GM23338 (cell line): ENCODE data around the gene HIVEP2. TPM values are rescaled to one million over a fixed set of nuclear protein-coding genes. Genes with fewer than 3 reads are reported as not detected.
"Not testable (repeated sequence)": the region's sequence is repeated elsewhere in the genome, so short reads cannot be mapped to it uniquely, and the experiment has no call there.

Experiments used
- ATAC-seq: fragments of 200-7000 bp; cut with Tn5 transposase; 3 replicates; pipeline ENCODE4 v1.9.1; 2020
- DNase-seq: peaks from one replicate; pipeline ENCODE4 v3.0.0-alpha.2; 2015; ENCODE audit warnings: low spot score
- H2AFZ ChIP-seq: fragments of 200-600 bp; sonication (generic); 2 replicates; pipeline ENCODE4 v1.8.0; 2016; ENCODE audit warnings: antibody characterized with exemption, mild to moderate bottlenecking, moderate library complexity
- H3F3A ChIP-seq: fragments of 200-600 bp; sonication (generic); replicated peaks from 2 replicates; pipeline ENCODE4 v1.8.0; 2017; ENCODE audit warnings: antibody characterized with exemption, mixed run types, low read depth
- H3K27ac ChIP-seq: fragments of 200-600 bp; sonication (generic); 2 replicates; pipeline ENCODE4 v1.6.1; 2016; ENCODE audit warnings: low read depth
- H3K27me3 ChIP-seq: fragments of 200-600 bp; sonication (generic); 2 replicates; pipeline ENCODE4 v1.8.0; 2016; ENCODE audit warnings: mild to moderate bottlenecking, mixed run types, moderate library complexity; ENCODE audit not compliant: insufficient read depth
- H3K36me3 ChIP-seq: fragments of 200-600 bp; sonication (generic); 2 replicates; pipeline ENCODE4 v1.8.0; 2016; ENCODE audit warnings: mild to moderate bottlenecking; ENCODE audit not compliant: insufficient read depth
- H3K4me1 ChIP-seq: fragments of 200-600 bp; sonication (generic); 2 replicates; pipeline ENCODE4 v1.8.0; 2016; ENCODE audit warnings: mild to moderate bottlenecking, moderate library complexity; ENCODE audit not compliant: insufficient read depth
- H3K4me2 ChIP-seq: fragments of 200-600 bp; sonication (generic); 2 replicates; pipeline ENCODE4 v1.7.1; 2017; ENCODE audit warnings: mixed run types
- H3K4me3 ChIP-seq: fragments of 200-600 bp; sonication (generic); 2 replicates; pipeline ENCODE4 v1.6.1; 2016; ENCODE audit warnings: mixed run types
- H3K79me2 ChIP-seq: fragments of 200-600 bp; sonication (generic); replicated peaks from 2 replicates; pipeline ENCODE4 v1.8.0; 2017; ENCODE audit warnings: mild to moderate bottlenecking; ENCODE audit not compliant: insufficient read depth
- H3K9me2 ChIP-seq: fragments of 200-600 bp; sonication (generic); 2 replicates; pipeline ENCODE4 v1.8.0; 2017; ENCODE audit not compliant: insufficient read depth
- H4K20me1 ChIP-seq: fragments of 200-600 bp; sonication (generic); replicated peaks from 2 replicates; pipeline ENCODE4 v1.8.0; 2017; ENCODE audit warnings: mild to moderate bottlenecking; ENCODE audit not compliant: insufficient read depth
- H3K27ac Mint-ChIP-seq: 2 replicates; pipeline ENCODE4 v1.8.0; 2020; ENCODE audit warnings: inconsistent platforms, mild to moderate bottlenecking, moderate library complexity, mixed read lengths
- H3K27me3 Mint-ChIP-seq: 3 replicates; pipeline ENCODE4 v1.8.0; 2022; ENCODE audit warnings: low read depth, mild to moderate bottlenecking, moderate library complexity, mixed read lengths, inconsistent platforms; ENCODE audit not compliant: insufficient read depth, poor library complexity
- H3K36me3 Mint-ChIP-seq: 3 replicates; pipeline ENCODE4 v1.8.0; 2021; ENCODE audit warnings: low read depth, mild to moderate bottlenecking, inconsistent platforms, moderate library complexity, mixed read lengths
- H3K4me1 Mint-ChIP-seq: 3 replicates; pipeline ENCODE4 v1.8.0; 2020; ENCODE audit warnings: mild to moderate bottlenecking, inconsistent platforms, mixed read lengths
- H3K4me3 Mint-ChIP-seq: 3 replicates; pipeline ENCODE4 v1.8.0; 2021; ENCODE audit warnings: moderate library complexity, mild to moderate bottlenecking, inconsistent platforms, mixed read lengths
- H3K9me3 Mint-ChIP-seq: 3 replicates; pipeline ENCODE4 v1.8.0; 2020; ENCODE audit warnings: moderate library complexity, mild to moderate bottlenecking, inconsistent platforms, mixed read lengths
- EZH2phosphoT487 ChIP-seq: fragments of 200-600 bp; sonication (generic); IDR thresholded peaks from one replicate; pipeline ENCODE4 v1.8.1; 2018; ENCODE audit warnings: antibody characterized with exemption; ENCODE audit not compliant: unreplicated experiment
- JUNB ChIP-seq: IDR thresholded peaks from one replicate; pipeline ENCODE4 v1.6.1; 2016; ENCODE audit warnings: antibody characterized with exemption; ENCODE audit not compliant: unreplicated experiment
- NANOG ChIP-seq: IDR thresholded peaks from 2 replicates; pipeline ENCODE4 v1.6.1; 2016; ENCODE audit warnings: antibody characterized with exemption, borderline replicate concordance
- STAT1 ChIP-seq: IDR thresholded peaks from one replicate; pipeline ENCODE4 v1.6.1; 2016; ENCODE audit warnings: antibody characterized with exemption; ENCODE audit not compliant: unreplicated experiment
- ZNF114 ChIP-seq: fragments of 250-450 bp; sonication (Bioruptor Pico); IDR thresholded peaks from 2 replicates; pipeline ENCODE4 v1.5.0; 2020; ENCODE audit warnings: mild to moderate bottlenecking, moderate library complexity
- polyA plus RNA-seq: library from polyadenylated mRNA; unstranded; fragments of >200 nt; fragmentation: Nextera tagmentation; extraction: Ambion mirVana; gene quantifications from 2 replicates; pipeline ENCODE4 v1.2.1, GENCODE V29; 2016
- total RNA-seq: library from RNA; depleted of rRNA; stranded (reverse); fragments of >200 nt; shearing (Covaris generic); gene quantifications from 2 replicates; pipeline ENCODE4 v1.2.3, GENCODE V29; 2014
- TF ChIP-seq, protein P1 (sequence below), 2 experiments: fragments of 200-600 bp in 1 of 2; sonication (generic) in 1 of 2; conservative IDR thresholded peaks; 2 replicates each; pipeline versions ENCODE4 v1.5.1 to v1.6.1; 2016 to 2017; ENCODE audit warnings: antibody characterized with exemption in 2 of 2, low read depth in 2 of 2, mild to moderate bottlenecking in 2 of 2, moderate library complexity in 1 of 2
- TF ChIP-seq, protein P2 (sequence below): fragments of 250-450 bp; sonication (Bioruptor Pico); IDR thresholded peaks from 2 replicates; pipeline ENCODE4 v1.5.0; 2020; ENCODE audit warnings: mild to moderate bottlenecking, moderate library complexity

The HIVEP2 gene
- total and polyA plus RNA-seq, 2 experiments from 2014 or later: 1.5 to 7.4 TPM

GRCh38 chr6:142975365-142975764, 30.4 kb upstream of the HIVEP2 start:
- Mint-ChIP-seq H3K27ac (no peak overlapping the region), H3K4me1 (peaks cover 13% of the 10 kb centered on the region), H3K36me3 (no peaks in the 10 kb centered on the region)

GRCh38 chr6:142970941-142971340, 26.0 kb upstream of the HIVEP2 start:
- H3K4me2 ChIP-seq, H3K27ac ChIP-seq, H3K27me3 ChIP-seq, H3K9me2 ChIP-seq, H3K36me3 ChIP-seq, H3K27ac Mint-ChIP-seq, H3K4me1 Mint-ChIP-seq, H3K27me3 Mint-ChIP-seq, H3K4me3 Mint-ChIP-seq, H3K4me3 ChIP-seq, H3K4me1 ChIP-seq, ATAC-seq, H3K36me3 Mint-ChIP-seq, H4K20me1 ChIP-seq, H3K9me3 Mint-ChIP-seq, H3K79me2 ChIP-seq, H2AFZ ChIP-seq, DNase-seq, H3F3A ChIP-seq: not testable (repeated sequence)

More at GRCh38 chr6:142975365-142975764, 30.4 kb upstream of the HIVEP2 start:
- Histone ChIP-seq H3F3A (no peaks in the 10 kb centered on the region), H3K79me2 (no peaks in the 10 kb centered on the region), H3K4me1 (no peaks in the 10 kb centered on the region), H2AFZ (peak overlapping the region; percentile 56; the same call in 1 of the 2 replicates), H4K20me1 (no peaks in the 10 kb centered on the region), H3K4me2 (no peak overlapping the region), H3K27me3 (no peaks in the 10 kb centered on the region), H3K4me3 (no peak overlapping the region), H3K27ac (no peak overlapping the region), H3K36me3 (no peaks in the 10 kb centered on the region), H3K9me2 (no peaks in the 10 kb centered on the region)
- TF ChIP-seq, protein P1, sequence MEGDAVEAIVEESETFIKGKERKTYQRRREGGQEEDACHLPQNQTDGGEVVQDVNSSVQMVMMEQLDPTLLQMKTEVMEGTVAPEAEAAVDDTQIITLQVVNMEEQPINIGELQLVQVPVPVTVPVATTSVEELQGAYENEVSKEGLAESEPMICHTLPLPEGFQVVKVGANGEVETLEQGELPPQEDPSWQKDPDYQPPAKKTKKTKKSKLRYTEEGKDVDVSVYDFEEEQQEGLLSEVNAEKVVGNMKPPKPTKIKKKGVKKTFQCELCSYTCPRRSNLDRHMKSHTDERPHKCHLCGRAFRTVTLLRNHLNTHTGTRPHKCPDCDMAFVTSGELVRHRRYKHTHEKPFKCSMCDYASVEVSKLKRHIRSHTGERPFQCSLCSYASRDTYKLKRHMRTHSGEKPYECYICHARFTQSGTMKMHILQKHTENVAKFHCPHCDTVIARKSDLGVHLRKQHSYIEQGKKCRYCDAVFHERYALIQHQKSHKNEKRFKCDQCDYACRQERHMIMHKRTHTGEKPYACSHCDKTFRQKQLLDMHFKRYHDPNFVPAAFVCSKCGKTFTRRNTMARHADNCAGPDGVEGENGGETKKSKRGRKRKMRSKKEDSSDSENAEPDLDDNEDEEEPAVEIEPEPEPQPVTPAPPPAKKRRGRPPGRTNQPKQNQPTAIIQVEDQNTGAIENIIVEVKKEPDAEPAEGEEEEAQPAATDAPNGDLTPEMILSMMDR (conservative IDR thresholded peaks at IDR 0.05; ENCODE audit: low read depth in 2 of 2): peak; percentile 23 to 70; a peak in 3 of 4 replicates
- no peak for TF ChIP-seq NANOG
- no peak for TF ChIP-seq EZH2phosphoT487
- DNase-seq (peak; percentile 25), ATAC-seq (peak; percentile 59)
- Mint-ChIP-seq H3K27me3 (no peaks in the 10 kb centered on the region), H3K4me3 (no peak overlapping the region), H3K9me3 (peaks cover 4% of the 10 kb centered on the region; the same call in 2 of the 3 replicates)

GRCh38 chr6:142968601-142969000, 23.6 kb upstream of the HIVEP2 start:
- H3K27me3 Mint-ChIP-seq: no peaks in the 10 kb centered on the region
- Histone ChIP-seq H3K27me3 (no peaks in the 10 kb centered on the region), H3K4me1 (no peaks in the 10 kb centered on the region), H3K27ac (no peak overlapping the region), H3K79me2 (no peaks in the 10 kb centered on the region), H3K4me2 (no peak overlapping the region), H3F3A (no peaks in the 10 kb centered on the region), H3K36me3 (no peaks in the 10 kb centered on the region), H3K9me2 (no peaks in the 10 kb centered on the region), H4K20me1 (no peaks in the 10 kb centered on the region), H2AFZ (no peak overlapping the region), H3K4me3 (no peak overlapping the region)
- H3K4me1 Mint-ChIP-seq: no peaks in the 10 kb centered on the region
- no peak overlapping the region for H3K27ac Mint-ChIP-seq
- no peak for DNase-seq
- no peaks in the 10 kb centered on the region for H3K9me3 Mint-ChIP-seq
- no peaks in the 10 kb centered on the region for H3K36me3 Mint-ChIP-seq
- no peak for ATAC-seq
- H3K4me3 Mint-ChIP-seq: no peak overlapping the region
- TF ChIP-seq, protein P2, sequence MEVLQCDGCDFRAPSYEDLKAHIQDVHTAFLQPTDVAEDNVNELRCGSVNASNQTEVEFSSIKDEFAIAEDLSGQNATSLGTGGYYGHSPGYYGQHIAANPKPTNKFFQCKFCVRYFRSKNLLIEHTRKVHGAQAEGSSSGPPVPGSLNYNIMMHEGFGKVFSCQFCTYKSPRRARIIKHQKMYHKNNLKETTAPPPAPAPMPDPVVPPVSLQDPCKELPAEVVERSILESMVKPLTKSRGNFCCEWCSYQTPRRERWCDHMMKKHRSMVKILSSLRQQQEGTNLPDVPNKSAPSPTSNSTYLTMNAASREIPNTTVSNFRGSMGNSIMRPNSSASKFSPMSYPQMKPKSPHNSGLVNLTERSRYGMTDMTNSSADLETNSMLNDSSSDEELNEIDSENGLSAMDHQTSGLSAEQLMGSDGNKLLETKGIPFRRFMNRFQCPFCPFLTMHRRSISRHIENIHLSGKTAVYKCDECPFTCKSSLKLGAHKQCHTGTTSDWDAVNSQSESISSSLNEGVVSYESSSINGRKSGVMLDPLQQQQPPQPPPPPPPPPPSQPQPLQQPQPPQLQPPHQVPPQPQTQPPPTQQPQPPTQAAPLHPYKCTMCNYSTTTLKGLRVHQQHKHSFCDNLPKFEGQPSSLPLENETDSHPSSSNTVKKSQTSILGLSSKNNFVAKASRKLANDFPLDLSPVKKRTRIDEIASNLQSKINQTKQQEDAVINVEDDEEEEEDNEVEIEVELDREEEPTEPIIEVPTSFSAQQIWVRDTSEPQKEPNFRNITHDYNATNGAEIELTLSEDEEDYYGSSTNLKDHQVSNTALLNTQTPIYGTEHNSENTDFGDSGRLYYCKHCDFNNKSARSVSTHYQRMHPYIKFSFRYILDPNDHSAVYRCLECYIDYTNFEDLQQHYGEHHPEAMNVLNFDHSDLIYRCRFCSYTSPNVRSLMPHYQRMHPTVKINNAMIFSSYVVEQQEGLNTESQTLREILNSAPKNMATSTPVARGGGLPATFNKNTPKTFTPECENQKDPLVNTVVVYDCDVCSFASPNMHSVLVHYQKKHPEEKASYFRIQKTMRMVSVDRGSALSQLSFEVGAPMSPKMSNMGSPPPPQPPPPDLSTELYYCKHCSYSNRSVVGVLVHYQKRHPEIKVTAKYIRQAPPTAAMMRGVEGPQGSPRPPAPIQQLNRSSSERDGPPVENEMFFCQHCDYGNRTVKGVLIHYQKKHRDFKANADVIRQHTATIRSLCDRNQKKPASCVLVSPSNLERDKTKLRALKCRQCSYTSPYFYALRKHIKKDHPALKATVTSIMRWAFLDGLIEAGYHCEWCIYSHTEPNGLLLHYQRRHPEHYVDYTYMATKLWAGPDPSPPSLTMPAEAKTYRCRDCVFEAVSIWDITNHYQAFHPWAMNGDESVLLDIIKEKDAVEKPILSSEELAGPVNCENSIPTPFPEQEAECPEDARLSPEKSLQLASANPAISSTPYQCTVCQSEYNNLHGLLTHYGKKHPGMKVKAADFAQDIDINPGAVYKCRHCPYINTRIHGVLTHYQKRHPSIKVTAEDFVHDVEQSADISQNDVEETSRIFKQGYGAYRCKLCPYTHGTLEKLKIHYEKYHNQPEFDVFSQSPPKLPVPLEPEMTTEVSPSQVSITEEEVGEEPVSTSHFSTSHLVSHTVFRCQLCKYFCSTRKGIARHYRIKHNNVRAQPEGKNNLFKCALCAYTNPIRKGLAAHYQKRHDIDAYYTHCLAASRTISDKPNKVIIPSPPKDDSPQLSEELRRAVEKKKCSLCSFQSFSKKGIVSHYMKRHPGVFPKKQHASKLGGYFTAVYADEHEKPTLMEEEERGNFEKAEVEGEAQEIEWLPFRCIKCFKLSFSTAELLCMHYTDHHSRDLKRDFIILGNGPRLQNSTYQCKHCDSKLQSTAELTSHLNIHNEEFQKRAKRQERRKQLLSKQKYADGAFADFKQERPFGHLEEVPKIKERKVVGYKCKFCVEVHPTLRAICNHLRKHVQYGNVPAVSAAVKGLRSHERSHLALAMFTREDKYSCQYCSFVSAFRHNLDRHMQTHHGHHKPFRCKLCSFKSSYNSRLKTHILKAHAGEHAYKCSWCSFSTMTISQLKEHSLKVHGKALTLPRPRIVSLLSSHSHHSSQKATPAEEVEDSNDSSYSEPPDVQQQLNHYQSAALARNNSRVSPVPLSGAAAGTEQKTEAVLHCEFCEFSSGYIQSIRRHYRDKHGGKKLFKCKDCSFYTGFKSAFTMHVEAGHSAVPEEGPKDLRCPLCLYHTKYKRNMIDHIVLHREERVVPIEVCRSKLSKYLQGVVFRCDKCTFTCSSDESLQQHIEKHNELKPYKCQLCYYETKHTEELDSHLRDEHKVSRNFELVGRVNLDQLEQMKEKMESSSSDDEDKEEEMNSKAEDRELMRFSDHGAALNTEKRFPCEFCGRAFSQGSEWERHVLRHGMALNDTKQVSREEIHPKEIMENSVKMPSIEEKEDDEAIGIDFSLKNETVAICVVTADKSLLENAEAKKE (CRISPR knock-in tag): no peak
- TF ChIP-seq JUNB (no peak), STAT1 (no peak), ZNF114 (CRISPR knock-in tag) (no peak)
- TF ChIP-seq, protein P1 (conservative IDR thresholded peaks at IDR 0.05; ENCODE audit: low read depth in 2 of 2): no peak
